Measurements from ENCODE around the gene CD2BP2.

Gene CD2BP2

GRCh38 chr16:30380803-30381208 lies 25.7 kb upstream of the CD2BP2 start:
- DNase-seq (ENCODE audit: low spot score): no peak
- TF ChIP-seq CTCF (IDR thresholded peaks at IDR 0.05; ENCODE audit: extremely low read depth, missing control alignments): no peak

- DNase-seq (ENCODE audit: low spot score): no peak
- TF ChIP-seq CTCF (IDR thresholded peaks at IDR 0.05; ENCODE audit: extremely low read depth, missing control alignments): no peak
Measured at GRCh38 chr16:30380072-30380802, 25.1 kb upstream of the CD2BP2 start.

DNA sequence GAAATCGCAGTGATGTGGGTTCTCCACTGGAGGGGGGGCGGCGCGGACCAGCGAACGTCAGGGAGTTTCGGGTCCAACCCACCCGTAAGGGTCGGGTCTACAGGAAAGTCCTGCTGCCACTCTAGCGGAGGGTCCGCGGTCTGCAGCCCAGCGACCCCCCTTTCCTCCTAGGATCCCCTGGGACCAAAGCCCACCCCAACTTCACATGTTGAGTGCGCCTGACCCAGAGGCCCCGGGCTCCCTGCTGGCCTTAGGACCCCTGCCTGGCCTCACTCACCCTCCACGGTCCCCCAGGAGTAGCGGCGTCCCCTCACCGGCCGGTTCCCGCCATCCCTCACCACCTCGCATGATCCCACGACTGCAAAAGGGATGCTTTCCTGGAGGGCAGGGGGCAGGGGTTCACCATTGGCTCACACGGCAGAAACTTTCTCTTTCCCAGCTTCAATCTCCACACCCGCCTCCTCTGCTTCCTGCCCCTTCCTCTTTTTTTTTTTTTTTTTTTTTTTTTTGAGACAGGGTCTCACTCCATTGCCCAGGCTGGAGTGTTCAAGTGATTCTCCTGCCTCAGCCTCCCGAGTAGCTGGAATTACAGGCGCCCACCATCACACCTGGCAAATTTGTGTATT lies 24.2 kb upstream of the CD2BP2 start:
- DNase-seq (ENCODE audit: low spot score): no peak
- no peak for TF ChIP-seq CTCF (IDR thresholded peaks at IDR 0.05; ENCODE audit: extremely low read depth, missing control alignments)

DNA sequence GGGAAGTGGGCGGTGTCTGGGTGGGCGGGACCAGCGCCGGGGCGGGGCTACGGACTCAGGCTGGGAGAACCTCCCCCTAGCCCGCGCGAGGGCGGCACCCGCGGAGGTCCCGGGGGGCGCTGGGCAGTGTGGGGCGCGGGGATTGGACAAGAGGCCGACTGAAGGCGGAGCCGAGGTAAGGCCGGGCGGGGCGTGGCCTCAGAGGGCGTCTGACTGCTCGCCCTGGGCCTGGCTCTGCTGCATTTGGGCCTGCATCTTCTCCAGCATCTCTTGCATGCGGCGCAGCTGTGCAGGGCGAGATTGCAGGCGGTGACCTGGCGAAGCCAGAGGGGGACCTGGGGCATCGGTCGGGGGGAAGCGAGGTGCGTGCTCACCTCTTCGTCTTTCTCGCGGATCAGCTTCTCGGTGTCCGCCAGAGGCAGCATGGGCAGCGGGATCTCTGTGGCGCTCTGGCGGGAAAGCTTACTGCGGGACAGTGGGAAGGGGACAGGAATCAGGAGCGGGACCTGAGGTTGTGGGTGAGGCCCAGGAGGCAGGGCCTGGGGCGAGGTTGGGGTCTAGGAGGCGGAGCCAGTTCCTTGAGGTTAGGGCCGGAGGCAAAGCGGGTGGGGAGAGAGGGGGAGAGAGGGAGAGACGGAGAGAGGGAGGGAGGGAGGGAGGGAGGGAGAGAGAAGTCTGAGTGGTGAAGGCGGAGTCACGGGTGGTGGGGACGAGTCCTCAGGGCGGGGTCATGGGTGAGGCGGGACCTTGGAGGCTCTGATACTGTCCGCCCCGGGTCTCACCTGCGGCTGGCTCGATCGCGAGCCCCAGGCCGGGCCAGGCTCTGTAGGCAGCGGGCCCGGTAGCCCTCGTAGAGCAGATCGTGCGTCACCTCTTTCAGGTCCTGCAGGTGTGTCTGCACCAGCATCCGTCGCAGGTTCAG lies 23.4 kb upstream of the CD2BP2 start:
- DNase-seq (ENCODE audit: low spot score): peak; percentile 97
- TF ChIP-seq CTCF (IDR thresholded peaks at IDR 0.05; ENCODE audit: extremely low read depth, missing control alignments): no peak

DNA sequence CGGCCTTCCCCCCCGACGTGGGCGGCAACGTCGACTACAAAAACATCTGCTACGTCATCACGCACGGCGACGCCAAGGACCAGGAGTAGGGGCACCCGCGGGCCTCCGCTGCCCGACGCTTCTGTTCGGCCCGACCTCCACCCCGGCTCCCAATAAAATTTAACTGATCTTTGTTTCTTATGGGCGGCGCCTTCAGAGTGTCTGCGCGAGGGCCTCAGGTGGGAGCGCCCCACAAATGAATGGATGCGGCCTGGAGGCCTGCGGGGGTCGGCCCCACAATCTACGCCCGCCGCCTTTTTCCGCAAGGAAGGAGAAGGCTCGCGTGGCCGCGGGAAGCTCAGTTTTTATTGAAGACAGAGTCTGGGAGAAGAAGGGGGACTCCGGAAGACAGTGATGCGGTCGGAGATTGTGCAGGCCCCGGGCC lies 22.7 kb upstream of the CD2BP2 start:
- no peak for TF ChIP-seq CTCF (IDR thresholded peaks at IDR 0.05; ENCODE audit: extremely low read depth, missing control alignments)
- peak; percentile 83 for DNase-seq (ENCODE audit: low spot score)

DNA sequence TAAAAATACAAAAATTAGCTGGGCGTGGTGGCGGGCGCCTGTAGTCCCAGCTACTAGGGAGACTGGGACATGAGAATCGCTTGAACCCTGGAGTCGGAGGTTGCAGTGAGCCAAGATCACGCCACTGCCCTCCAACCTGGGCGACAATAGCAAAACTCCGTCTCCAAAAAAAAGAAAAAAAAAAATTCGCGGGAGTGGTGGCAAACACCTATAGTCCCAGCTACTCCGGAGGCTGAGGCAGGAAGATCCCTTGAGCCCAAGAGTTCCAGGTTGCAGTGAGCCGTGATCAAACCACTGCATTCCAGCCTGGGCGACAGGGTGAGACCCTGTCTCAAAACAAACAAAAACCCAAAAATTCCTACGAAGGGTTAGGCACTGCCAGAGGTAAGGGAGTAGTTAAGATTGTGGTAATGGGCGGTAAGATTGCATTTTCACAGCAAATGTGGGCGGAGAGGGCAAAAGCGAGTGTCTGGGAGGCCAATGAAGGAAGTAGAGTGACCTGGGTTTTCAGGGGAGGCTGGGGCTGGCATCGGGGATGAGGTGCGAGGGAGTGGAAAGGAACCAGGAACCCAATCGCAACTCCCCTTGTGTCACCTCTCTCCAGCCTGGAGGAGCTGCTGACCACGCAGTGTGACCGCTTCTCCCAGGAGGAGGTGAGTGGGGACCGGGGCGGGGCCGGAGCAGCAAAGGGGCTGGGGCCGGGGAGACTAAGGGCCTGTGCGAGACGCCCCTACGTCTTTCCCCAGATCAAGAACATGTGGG lies 22.1 kb upstream of the CD2BP2 start:
- TF ChIP-seq CTCF (IDR thresholded peaks at IDR 0.05; ENCODE audit: extremely low read depth, missing control alignments): no peak
- DNase-seq (ENCODE audit: low spot score): no peak

Measured in GM20000 (cell line).